C4-2B (cell line): ENCODE results near the gene TEX29.

Experiments
- CTCF ChIP-seq: fragments of 450-650 bp; conservative IDR thresholded peaks from 2 replicates; pipeline ENCODE4 v1.5.1; 2017; ENCODE audit warnings: mild to moderate bottlenecking
- ZFX ChIP-seq: fragments of 450-650 bp; IDR thresholded peaks from 2 replicates; pipeline ENCODE4 v1.6.1; 2017

- no peak for TF ChIP-seq CTCF
- no peak for TF ChIP-seq ZFX
Observed at GRCh38 chr13:111363591-111363990, 43.1 kb downstream of the TEX29 start.
